PC-3 (cell line): ENCODE measurements around the gene RBP3.

ENCODE experiments used
- CTCF ChIP-seq: fragments of 300-600 bp; sonication (generic); conservative IDR thresholded peaks from 2 replicates; pipeline ENCODE4 v1.5.1; 2017; ENCODE audit warnings: antibody characterized with exemption, low read depth, mild to moderate bottlenecking, low read length
- EZH2 ChIP-seq: fragments of 300-600 bp; sonication (generic); IDR thresholded peaks from one replicate; pipeline ENCODE4 v1.6.1; 2017; ENCODE audit warnings: antibody characterized with exemption, mild to moderate bottlenecking, low read length; ENCODE audit not compliant: unreplicated experiment

- no peak for TF ChIP-seq CTCF
- no peak for TF ChIP-seq EZH2
Measured at GRCh38 chr10:47349516-47349915, 1.4 kb downstream of the RBP3 start.
